Neural cell (in vitro differentiated cells): Measurements from ENCODE around the gene RSPO4. TPM values are rescaled to one million over a fixed set of nuclear protein-coding genes. Genes with fewer than 3 reads are reported as not detected.

Source experiments
- H2AFZ ChIP-seq: fragments of 200-600, 300-800 bp; sonication (generic), shearing (Covaris generic); 2 replicates; pipeline ENCODE4 v1.6.0; 2014; ENCODE audit warnings: low read depth, mild to moderate bottlenecking, antibody characterized with exemption, low read length, moderate library complexity
- H3F3A ChIP-seq: fragments of 200-600 bp; shearing (Covaris generic); 2 replicates; pipeline ENCODE4 v1.6.1; 2016; ENCODE audit warnings: mild to moderate bottlenecking, moderate library complexity, mixed read lengths, antibody characterized with exemption, low read length; ENCODE audit not compliant: insufficient read depth, poor library complexity, severe bottlenecking
- H3K27ac ChIP-seq: fragments of 200-600, 300-800 bp; sonication (generic), shearing (Covaris generic); 2 replicates; pipeline ENCODE4 v1.5.1; 2014; ENCODE audit warnings: mild to moderate bottlenecking, low read length, moderate library complexity
- H3K27me3 ChIP-seq: fragments of 300-800, 200-600 bp; sonication (generic), shearing (Covaris generic); 2 replicates; pipeline ENCODE4 v1.6.0; 2014; ENCODE audit warnings: mild to moderate bottlenecking, low read depth, low read length, moderate library complexity; ENCODE audit not compliant: insufficient read depth
- H3K36me3 ChIP-seq: fragments of 300-800, 200-600 bp; sonication (generic), shearing (Covaris generic); 2 replicates; pipeline ENCODE4 v1.5.1; 2014; ENCODE audit warnings: mild to moderate bottlenecking, antibody characterized with exemption, low read length, moderate library complexity; ENCODE audit not compliant: insufficient read depth
- H3K4me2 ChIP-seq: fragments of 300-800, 200-600 bp; sonication (generic), shearing (Covaris generic); 2 replicates; pipeline ENCODE4 v1.6.0; 2014; ENCODE audit warnings: mild to moderate bottlenecking, low read length
- H3K4me3 ChIP-seq: fragments of 300-800, 200-600 bp; sonication (generic), shearing (Covaris generic); 2 replicates; pipeline ENCODE4 v1.5.1; 2014; ENCODE audit warnings: mild to moderate bottlenecking, low read length, moderate library complexity
- H3K79me2 ChIP-seq: fragments of 200-600 bp; shearing (Covaris generic); replicated peaks from 2 replicates; pipeline ENCODE4 v1.6.0; 2014; ENCODE audit warnings: mild to moderate bottlenecking, low read length, moderate library complexity; ENCODE audit not compliant: insufficient read depth
- H3K9ac ChIP-seq: fragments of 300-800, 200-600 bp; sonication (generic), shearing (Covaris generic); 2 replicates; pipeline ENCODE4 v1.6.1; 2016; ENCODE audit warnings: mild to moderate bottlenecking, low read length, mixed read lengths
- H3K9me2 ChIP-seq: fragments of 200-600 bp; shearing (Covaris generic); 2 replicates; pipeline ENCODE4 v1.6.1; 2016; ENCODE audit warnings: mild to moderate bottlenecking, low read length, mixed read lengths; ENCODE audit not compliant: insufficient read depth
- H3K9me3 ChIP-seq: fragments of 200-600, 300-800 bp; sonication (generic), shearing (Covaris generic); 2 replicates; pipeline ENCODE4 v1.6.1; 2016; ENCODE audit warnings: mild to moderate bottlenecking, mixed run types, low read length, moderate library complexity, mixed read lengths
- H4K20me1 ChIP-seq: fragments of 200-600 bp; shearing (Covaris generic); 2 replicates; pipeline ENCODE4 v1.6.1; 2016; ENCODE audit warnings: mild to moderate bottlenecking, mixed run types; ENCODE audit not compliant: insufficient read depth
- EP300 ChIP-seq: fragments of 450-650 bp; conservative IDR thresholded peaks from 2 replicates; pipeline ENCODE4 v1.6.1; 2014; ENCODE audit warnings: antibody characterized with exemption, mild to moderate bottlenecking, moderate library complexity; ENCODE audit not compliant: poor library complexity, severe bottlenecking
- EZH2 ChIP-seq: fragments of 200-600, 300-800 bp; shearing (Covaris generic), sonication (generic); IDR thresholded peaks from 2 replicates; pipeline ENCODE4 v1.6.1; 2014; ENCODE audit warnings: antibody characterized with exemption, low read length, borderline replicate concordance, mild to moderate bottlenecking; ENCODE audit not compliant: insufficient read depth, poor library complexity, severe bottlenecking
- MXI1 ChIP-seq: fragments of 450-650 bp; conservative IDR thresholded peaks from 2 replicates; pipeline ENCODE4 v1.6.1; 2014; ENCODE audit warnings: antibody characterized with exemption, mild to moderate bottlenecking; ENCODE audit not compliant: poor library complexity, severe bottlenecking
- POLR2AphosphoS5 ChIP-seq: IDR thresholded peaks from 2 replicates; pipeline ENCODE4 v1.6.1; 2012
- RAD21 ChIP-seq: fragments of 450-650 bp; conservative IDR thresholded peaks from 2 replicates; pipeline ENCODE4 v1.6.1; 2014; ENCODE audit warnings: antibody characterized with exemption, mild to moderate bottlenecking, moderate library complexity
- SMC3 ChIP-seq: fragments of 450-650 bp; conservative IDR thresholded peaks from 2 replicates; pipeline ENCODE4 v1.6.1; 2014; ENCODE audit warnings: antibody characterized with exemption, mild to moderate bottlenecking, moderate library complexity; ENCODE audit not compliant: poor library complexity
- TAF1 ChIP-seq: IDR thresholded peaks from 2 replicates; pipeline ENCODE4 v1.6.1; 2012; ENCODE audit warnings: low read depth
- polyA plus RNA-seq: library from polyadenylated mRNA; depleted of rRNA; stranded (reverse); fragments of >200 nt; gene quantifications from 2 replicates; pipeline ENCODE4 v1.2.3, GENCODE V29; 2014
- TF ChIP-seq, protein P1 (sequence below): IDR thresholded peaks from 2 replicates; pipeline ENCODE4 v1.6.1; 2012; ENCODE audit warnings: borderline replicate concordance
- TF ChIP-seq, protein P2 (sequence below): fragments of 450-650 bp; IDR thresholded peaks from 2 replicates; pipeline ENCODE4 v1.5.1; 2014; ENCODE audit warnings: antibody characterized with exemption, mild to moderate bottlenecking, moderate library complexity; ENCODE audit not compliant: poor library complexity, severe bottlenecking

Gene RSPO4
- polyA plus RNA-seq, 1 donor from 2014 or later, result 0.19 TPM

DNA sequence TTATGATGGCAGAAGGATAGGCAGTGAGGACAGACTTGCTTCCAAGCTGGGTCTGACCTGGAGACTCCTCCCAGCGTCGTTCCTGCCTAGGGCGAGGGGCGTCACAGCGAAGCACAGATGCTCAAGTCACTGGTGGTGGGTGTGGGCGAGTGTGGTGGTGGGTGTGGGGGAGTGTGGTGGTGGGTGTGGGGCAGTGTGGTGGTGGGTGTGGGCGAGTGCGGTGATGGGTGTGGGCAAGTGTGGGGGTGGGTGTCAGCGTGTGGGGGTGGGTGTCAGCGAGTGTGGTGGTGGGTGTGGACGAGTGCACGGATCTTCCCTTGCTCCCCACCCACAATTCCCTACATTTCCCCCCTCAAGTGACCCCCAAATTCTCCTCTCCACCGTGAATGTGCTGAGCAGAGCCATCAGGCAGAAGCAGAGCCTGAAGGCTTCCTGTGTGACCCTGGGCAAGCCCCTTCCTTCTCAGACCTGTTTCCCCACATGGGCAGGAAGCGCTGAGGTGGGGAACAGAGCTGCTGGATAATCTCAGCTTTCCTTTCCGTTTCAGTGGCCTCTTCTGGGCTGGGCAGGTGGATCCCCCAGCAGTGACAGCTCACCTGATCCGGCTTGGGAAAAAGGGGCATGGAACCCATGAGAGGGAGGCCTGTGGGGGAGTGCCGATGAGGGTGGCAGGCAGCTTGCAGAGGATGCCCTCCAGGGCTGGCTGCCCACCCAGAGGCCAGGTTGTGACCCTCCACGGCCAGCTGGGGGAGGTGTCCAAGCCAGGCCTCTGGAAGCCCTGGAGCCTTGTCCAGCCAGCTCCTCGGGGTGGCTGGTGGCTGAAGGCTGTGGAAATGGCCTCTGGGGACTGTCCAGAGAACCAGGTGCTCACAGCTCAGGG, 42.9 kb downstream of the RSPO4 start:
- Histone ChIP-seq H3K36me3 (no peaks in the 10 kb centered on the region), H3K27ac (no peak overlapping the region), H3K9me3 (no peaks in the 10 kb centered on the region), H3F3A (no peaks in the 10 kb centered on the region), H3K27me3 (no peaks in the 10 kb centered on the region), H3K9me2 (no peaks in the 10 kb centered on the region), H3K9ac (no peak overlapping the region), H3K4me2 (no peak overlapping the region), H4K20me1 (no peaks in the 10 kb centered on the region), H3K79me2 (no peaks in the 10 kb centered on the region), H2AFZ (no peak overlapping the region), H3K4me3 (no peak overlapping the region)
- TF ChIP-seq EZH2 (no peak), SMC3 (no peak), POLR2AphosphoS5 (no peak), EP300 (no peak), MXI1 (no peak), RAD21 (no peak), TAF1 (no peak)
- TF ChIP-seq, protein P1, sequence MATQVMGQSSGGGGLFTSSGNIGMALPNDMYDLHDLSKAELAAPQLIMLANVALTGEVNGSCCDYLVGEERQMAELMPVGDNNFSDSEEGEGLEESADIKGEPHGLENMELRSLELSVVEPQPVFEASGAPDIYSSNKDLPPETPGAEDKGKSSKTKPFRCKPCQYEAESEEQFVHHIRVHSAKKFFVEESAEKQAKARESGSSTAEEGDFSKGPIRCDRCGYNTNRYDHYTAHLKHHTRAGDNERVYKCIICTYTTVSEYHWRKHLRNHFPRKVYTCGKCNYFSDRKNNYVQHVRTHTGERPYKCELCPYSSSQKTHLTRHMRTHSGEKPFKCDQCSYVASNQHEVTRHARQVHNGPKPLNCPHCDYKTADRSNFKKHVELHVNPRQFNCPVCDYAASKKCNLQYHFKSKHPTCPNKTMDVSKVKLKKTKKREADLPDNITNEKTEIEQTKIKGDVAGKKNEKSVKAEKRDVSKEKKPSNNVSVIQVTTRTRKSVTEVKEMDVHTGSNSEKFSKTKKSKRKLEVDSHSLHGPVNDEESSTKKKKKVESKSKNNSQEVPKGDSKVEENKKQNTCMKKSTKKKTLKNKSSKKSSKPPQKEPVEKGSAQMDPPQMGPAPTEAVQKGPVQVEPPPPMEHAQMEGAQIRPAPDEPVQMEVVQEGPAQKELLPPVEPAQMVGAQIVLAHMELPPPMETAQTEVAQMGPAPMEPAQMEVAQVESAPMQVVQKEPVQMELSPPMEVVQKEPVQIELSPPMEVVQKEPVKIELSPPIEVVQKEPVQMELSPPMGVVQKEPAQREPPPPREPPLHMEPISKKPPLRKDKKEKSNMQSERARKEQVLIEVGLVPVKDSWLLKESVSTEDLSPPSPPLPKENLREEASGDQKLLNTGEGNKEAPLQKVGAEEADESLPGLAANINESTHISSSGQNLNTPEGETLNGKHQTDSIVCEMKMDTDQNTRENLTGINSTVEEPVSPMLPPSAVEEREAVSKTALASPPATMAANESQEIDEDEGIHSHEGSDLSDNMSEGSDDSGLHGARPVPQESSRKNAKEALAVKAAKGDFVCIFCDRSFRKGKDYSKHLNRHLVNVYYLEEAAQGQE, result no peak
- TF ChIP-seq, protein P2, sequence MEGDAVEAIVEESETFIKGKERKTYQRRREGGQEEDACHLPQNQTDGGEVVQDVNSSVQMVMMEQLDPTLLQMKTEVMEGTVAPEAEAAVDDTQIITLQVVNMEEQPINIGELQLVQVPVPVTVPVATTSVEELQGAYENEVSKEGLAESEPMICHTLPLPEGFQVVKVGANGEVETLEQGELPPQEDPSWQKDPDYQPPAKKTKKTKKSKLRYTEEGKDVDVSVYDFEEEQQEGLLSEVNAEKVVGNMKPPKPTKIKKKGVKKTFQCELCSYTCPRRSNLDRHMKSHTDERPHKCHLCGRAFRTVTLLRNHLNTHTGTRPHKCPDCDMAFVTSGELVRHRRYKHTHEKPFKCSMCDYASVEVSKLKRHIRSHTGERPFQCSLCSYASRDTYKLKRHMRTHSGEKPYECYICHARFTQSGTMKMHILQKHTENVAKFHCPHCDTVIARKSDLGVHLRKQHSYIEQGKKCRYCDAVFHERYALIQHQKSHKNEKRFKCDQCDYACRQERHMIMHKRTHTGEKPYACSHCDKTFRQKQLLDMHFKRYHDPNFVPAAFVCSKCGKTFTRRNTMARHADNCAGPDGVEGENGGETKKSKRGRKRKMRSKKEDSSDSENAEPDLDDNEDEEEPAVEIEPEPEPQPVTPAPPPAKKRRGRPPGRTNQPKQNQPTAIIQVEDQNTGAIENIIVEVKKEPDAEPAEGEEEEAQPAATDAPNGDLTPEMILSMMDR, result no peak

DNA sequence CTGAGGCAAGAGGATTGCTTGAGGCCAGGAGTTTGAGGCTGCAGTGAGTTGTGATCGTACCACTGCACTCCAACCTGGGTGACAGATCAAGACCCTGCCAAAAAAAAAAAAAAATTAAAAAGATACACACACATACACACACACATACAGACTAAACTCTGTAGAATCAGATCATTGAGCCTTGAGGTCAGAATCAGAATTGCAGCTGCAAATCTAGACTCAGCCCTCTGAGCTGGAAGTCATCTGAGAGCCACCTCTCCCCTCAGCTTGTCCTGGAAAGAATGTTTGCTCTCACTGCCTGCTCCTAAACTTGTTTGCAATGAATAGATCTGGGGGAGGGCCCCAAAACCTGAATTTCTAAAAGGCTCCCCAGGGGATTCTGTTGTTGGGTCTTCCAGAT, 44.6 kb downstream of the RSPO4 start:
- no peak for TF ChIP-seq RAD21
- TF ChIP-seq POLR2AphosphoS5, result no peak
- TF ChIP-seq SMC3, result no peak
- TF ChIP-seq, protein P1, result no peak
- TF ChIP-seq MXI1, result no peak
- no peak for TF ChIP-seq EZH2
- TF ChIP-seq, protein P2, result no peak
- no peak for TF ChIP-seq EP300
- TF ChIP-seq TAF1, result no peak
- H2AFZ ChIP-seq, result no peak overlapping the region
- no peaks in the 10 kb centered on the region for H3K9me2 ChIP-seq

More for the DNA sequence above, 44.6 kb downstream of the RSPO4 start:
- Histone ChIP-seq H3K36me3 (no peaks in the 10 kb centered on the region), H3K4me2 (no peak overlapping the region), H3K9ac (no peak overlapping the region), H3K27ac (no peak overlapping the region), H3K9me3 (no peaks in the 10 kb centered on the region), H3F3A (no peaks in the 10 kb centered on the region), H3K27me3 (no peaks in the 10 kb centered on the region), H3K79me2 (no peaks in the 10 kb centered on the region), H3K4me3 (no peak overlapping the region), H4K20me1 (no peaks in the 10 kb centered on the region)
